ENCODE results near the gene CD248. TPM values are rescaled to one million over a fixed set of nuclear protein-coding genes. Genes with fewer than 3 reads are reported as not detected.
"Not testable (repeated sequence)": the region's sequence is repeated elsewhere in the genome, so short reads cannot be mapped to it uniquely, and the experiment has no call there.

CD248 gene
- total RNA-seq, 2 donors from 2014 or later, result 3.0 to 3.9 TPM

GRCh38 chr11:66310803-66311440 lies 5.9 kb downstream of the CD248 start:
- not testable (repeated sequence) for H3K27ac Mint-ChIP-seq; H3K36me3 Mint-ChIP-seq (ENCODE audit: insufficient read depth in 2 of 2); H3K27me3 Mint-ChIP-seq (ENCODE audit: low read depth); H3K9me3 Mint-ChIP-seq; DNase-seq; ATAC-seq (replicated peaks in 1 of 2)
- Mint-ChIP-seq H3K4me1 (ENCODE audit: low read depth) (peaks cover 30% of the 10 kb centered on the region), H3K4me3 (peak overlapping the region; percentile 5 to 8)

DNA sequence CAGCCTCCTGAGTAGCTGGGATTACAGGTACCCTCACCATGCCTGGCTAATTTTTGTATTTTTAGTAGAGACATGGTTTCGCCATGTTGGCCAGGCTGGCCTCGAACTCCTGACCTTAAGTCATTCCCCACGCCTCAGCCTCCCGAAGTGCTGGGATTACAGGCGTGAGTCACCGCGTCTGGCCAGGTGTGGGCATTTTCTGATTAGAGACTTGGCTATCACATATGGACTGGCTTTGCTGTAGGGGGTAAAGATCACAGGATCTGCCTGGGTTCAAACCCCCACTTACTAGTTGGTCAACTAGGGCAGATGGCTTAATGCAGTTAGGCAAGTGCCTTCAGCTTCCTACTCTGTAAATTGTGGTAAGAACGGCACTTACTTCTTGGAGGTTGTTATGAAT lies 6.5 kb downstream of the CD248 start:
- H3K4me3 Mint-ChIP-seq, result no peak overlapping the region
- H3K27ac Mint-ChIP-seq, result no peak overlapping the region

DNA sequence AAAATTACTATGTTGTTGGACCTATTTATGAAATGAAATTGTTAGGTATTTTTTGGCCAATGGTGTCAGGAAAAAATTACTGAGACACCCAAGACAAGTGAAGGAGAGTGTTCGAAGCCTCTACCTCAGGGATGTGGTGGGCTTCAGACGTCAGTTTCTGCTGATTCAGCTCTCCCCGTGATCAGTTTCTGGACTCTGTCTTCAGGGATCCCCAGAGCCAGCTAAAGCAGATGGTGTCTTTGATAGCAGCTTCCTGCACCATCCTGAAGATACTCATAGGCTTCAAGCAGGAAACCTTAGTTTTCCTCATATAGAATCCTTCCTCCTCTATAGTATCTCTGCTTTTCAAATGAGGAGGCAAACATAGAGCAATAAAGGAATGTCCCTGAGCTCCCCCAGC lies 7.4 kb downstream of the CD248 start:
- ATAC-seq (replicated peaks in 1 of 2), result no peak
- H3K36me3 Mint-ChIP-seq (ENCODE audit: insufficient read depth in 2 of 2), result no peaks in the 10 kb centered on the region
- H3K9me3 Mint-ChIP-seq, result no peaks in the 10 kb centered on the region
- H3K4me1 Mint-ChIP-seq (ENCODE audit: low read depth), result peaks cover 17% of the 10 kb centered on the region
- H3K27ac Mint-ChIP-seq, result no peak overlapping the region
- no peak for DNase-seq
- no peaks in the 10 kb centered on the region for H3K27me3 Mint-ChIP-seq (ENCODE audit: low read depth)
- H3K4me3 Mint-ChIP-seq, result no peak overlapping the region

More for the DNA sequence above, 6.5 kb downstream of the CD248 start:
- Mint-ChIP-seq H3K4me1 (ENCODE audit: low read depth) (peaks cover 24% of the 10 kb centered on the region), H3K36me3 (ENCODE audit: insufficient read depth in 2 of 2) (no peaks in the 10 kb centered on the region), H3K9me3 (no peaks in the 10 kb centered on the region), H3K27me3 (ENCODE audit: low read depth) (no peaks in the 10 kb centered on the region)
- DNase-seq (no peak), ATAC-seq (replicated peaks in 1 of 2) (no peak)

GRCh38 chr11:66302656-66303055 lies 14.2 kb downstream of the CD248 start:
- DNase-seq, result no peak
- H3K9me3 Mint-ChIP-seq, result no peaks in the 10 kb centered on the region
- no peak for ATAC-seq (replicated peaks in 1 of 2)
- no peak overlapping the region for H3K4me3 Mint-ChIP-seq
- H3K27ac Mint-ChIP-seq, result no peak overlapping the region
- H3K27me3 Mint-ChIP-seq (ENCODE audit: low read depth), result no peaks in the 10 kb centered on the region
- H3K4me1 Mint-ChIP-seq (ENCODE audit: low read depth), result no peaks in the 10 kb centered on the region
- no peaks in the 10 kb centered on the region for H3K36me3 Mint-ChIP-seq (ENCODE audit: insufficient read depth in 2 of 2)

GRCh38 chr11:66299186-66299585 lies 17.7 kb downstream of the CD248 start:
- Mint-ChIP-seq H3K4me3 (no peak overlapping the region), H3K36me3 (ENCODE audit: insufficient read depth in 2 of 2) (no peaks in the 10 kb centered on the region), H3K27me3 (ENCODE audit: low read depth) (no peaks in the 10 kb centered on the region), H3K9me3 (no peaks in the 10 kb centered on the region), H3K27ac (no peak overlapping the region), H3K4me1 (ENCODE audit: low read depth) (no peaks in the 10 kb centered on the region)
- DNase-seq (no peak), ATAC-seq (replicated peaks in 1 of 2) (no peak)

DNA sequence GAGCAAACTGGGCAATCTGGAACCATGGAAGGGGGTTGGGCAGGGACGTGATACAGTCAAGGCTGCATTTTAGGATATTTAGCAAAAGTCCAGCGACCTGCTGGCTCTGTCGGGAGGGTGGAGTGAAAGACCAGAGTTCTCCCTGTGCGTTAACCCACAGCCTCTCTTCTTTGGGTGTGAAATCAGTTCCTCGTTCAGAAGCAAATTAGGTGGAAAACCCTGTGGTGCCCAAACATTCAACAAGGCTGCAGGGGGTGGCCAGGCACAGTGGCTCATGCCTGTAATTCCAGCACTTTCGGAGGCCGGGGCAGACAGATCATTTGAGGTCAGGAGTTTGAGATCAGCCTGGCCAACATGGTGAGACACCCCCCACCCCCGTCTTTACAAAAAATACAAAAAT lies 19.2 kb downstream of the CD248 start:
- peaks cover 13% of the 10 kb centered on the region for H3K27me3 Mint-ChIP-seq (ENCODE audit: low read depth)
- H3K4me1 Mint-ChIP-seq (ENCODE audit: low read depth), result peaks cover 4% of the 10 kb centered on the region
- no peaks in the 10 kb centered on the region for H3K9me3 Mint-ChIP-seq
- H3K36me3 Mint-ChIP-seq (ENCODE audit: insufficient read depth in 2 of 2), result no peaks in the 10 kb centered on the region
- no peak overlapping the region for H3K4me3 Mint-ChIP-seq
- no peak overlapping the region for H3K27ac Mint-ChIP-seq
- no peak for DNase-seq
- ATAC-seq (replicated peaks in 1 of 2), result no peak

- Mint-ChIP-seq H3K27ac (no peak overlapping the region), H3K4me3 (no peak overlapping the region), H3K4me1 (ENCODE audit: low read depth) (peaks cover 12% of the 10 kb centered on the region), H3K27me3 (ENCODE audit: low read depth) (peaks cover 27% of the 10 kb centered on the region), H3K9me3 (no peaks in the 10 kb centered on the region), H3K36me3 (ENCODE audit: insufficient read depth in 2 of 2) (no peaks in the 10 kb centered on the region)
- ATAC-seq (replicated peaks in 1 of 2) (no peak), DNase-seq (no peak)
These were observed 21.9 kb downstream of the CD248 start for GRCh38 chr11:66294626-66295620.

GRCh38 chr11:66293777-66294625 lies 22.8 kb downstream of the CD248 start:
- Mint-ChIP-seq H3K4me3 (no peak overlapping the region), H3K4me1 (ENCODE audit: low read depth) (peaks cover 20% of the 10 kb centered on the region), H3K9me3 (no peaks in the 10 kb centered on the region), H3K27ac (no peak overlapping the region), H3K27me3 (ENCODE audit: low read depth) (peaks cover 27% of the 10 kb centered on the region), H3K36me3 (ENCODE audit: insufficient read depth in 2 of 2) (no peaks in the 10 kb centered on the region)
- no peak for DNase-seq
- no peak for ATAC-seq (replicated peaks in 1 of 2)

DNA sequence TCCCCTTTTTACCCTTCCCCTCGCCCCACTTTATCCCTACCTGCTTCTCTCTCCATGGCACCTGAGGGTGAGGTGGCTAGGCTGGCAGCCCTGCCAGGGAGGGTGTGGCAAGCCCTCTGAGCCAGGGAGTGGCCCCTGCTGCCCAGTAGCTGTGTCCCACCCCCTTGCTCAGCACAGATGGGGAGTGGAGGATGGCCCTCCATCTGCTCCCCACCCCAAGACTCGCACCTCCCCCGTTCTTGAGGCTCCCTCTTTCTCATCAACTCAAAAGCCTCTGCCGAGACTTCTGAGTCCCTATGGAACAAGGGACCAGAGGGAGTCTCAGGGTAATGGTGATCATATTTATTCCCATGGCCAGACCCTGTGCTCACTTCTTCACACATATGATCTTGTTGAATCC lies 23.5 kb downstream of the CD248 start:
- Mint-ChIP-seq H3K36me3 (ENCODE audit: insufficient read depth in 2 of 2) (no peaks in the 10 kb centered on the region), H3K27me3 (ENCODE audit: low read depth) (peaks cover 27% of the 10 kb centered on the region), H3K4me1 (ENCODE audit: low read depth) (peaks cover 20% of the 10 kb centered on the region), H3K4me3 (peak overlapping the region; percentile 11 to 20), H3K9me3 (no peaks in the 10 kb centered on the region), H3K27ac (no peak overlapping the region)
- no peak for DNase-seq
- no peak for ATAC-seq (replicated peaks in 1 of 2)

DNA sequence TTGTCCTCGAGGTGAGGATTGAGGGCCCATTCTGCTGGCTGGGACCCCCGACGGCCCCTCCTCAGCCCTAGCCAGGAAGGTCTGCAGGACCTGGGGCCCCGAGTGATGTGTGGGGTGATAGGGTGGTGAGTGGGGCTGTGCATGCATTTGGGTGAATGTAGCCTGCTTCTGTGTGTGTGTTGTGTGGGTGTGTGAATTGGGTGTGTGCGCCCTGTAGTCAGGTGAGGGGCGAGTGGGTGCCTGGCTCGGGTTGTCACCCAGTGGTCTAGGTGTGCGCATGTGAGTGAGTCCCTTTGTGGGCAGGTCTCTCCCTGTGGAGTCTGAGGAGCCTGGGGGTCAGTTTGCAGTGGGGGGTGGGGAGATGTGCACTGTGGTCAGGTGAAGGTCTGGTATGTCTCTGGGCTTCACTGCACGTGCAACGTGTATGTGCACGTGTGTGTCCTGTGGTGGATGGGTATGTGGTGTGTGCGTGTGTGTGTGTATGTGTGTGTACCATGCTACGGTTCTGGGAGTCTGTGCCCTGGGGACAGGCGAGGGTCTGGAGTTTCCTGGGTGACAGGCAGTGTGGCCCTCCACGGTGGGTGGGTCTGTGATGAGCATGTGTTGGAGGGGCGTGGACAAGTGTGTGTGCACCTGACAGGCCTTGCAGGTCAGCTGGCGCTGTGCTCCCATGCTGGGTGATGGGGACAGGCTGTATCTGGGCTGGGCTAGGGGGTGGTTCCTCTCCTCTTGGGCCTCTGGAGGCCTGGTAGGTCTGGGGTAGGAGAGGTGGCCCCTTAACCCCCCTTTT lies 24.1 kb downstream of the CD248 start:
- Mint-ChIP-seq H3K36me3 (ENCODE audit: insufficient read depth in 2 of 2) (no peaks in the 10 kb centered on the region), H3K27me3 (ENCODE audit: low read depth) (peaks cover 27% of the 10 kb centered on the region), H3K27ac (no peak overlapping the region), H3K4me3 (peak overlapping the region; percentile 43 to 64), H3K9me3 (no peaks in the 10 kb centered on the region), H3K4me1 (ENCODE audit: low read depth) (peaks cover 21% of the 10 kb centered on the region)
- no peak for DNase-seq
- no peak for ATAC-seq (replicated peaks in 1 of 2)

DNA sequence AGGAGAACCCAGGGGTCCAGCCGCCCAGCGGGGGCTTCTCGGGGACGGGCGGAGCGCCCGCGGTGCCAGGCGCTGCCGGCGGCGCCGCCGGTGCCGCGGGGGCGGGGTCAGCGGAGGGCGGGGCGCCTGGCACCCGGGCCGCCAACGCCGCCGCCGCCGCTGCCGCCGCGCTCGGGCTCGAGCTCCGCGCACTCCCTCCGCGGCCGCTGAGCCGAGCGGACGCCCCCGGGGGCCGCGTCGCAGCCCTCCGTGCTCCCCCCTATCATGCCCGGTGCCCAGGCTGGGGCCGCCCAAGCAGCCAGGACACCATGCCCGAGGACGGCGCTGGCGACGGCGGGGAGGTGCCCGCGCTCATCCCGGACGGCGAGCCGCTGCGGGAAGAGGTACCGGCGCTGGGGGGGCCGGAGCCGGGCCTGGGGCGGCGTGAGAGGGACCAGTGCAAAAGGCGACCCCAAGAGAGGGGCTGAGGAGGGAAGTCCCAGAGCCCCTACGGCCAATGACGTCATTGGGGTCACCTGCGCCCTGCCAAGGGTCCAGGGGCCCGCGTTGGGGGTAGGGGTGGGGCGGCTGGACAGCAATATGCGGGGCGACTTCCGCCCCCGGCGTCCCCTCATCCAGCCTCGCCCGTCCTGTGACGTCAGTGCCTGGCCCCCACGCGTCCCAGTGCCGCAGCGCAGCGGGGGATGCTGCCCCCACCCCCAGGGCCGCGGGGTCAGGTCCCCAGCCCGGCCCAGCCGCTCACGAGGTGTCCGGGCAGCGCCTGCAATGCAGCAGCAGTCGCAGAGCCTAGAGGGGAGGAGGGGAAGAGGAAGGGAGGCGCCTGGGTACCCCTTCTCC lies 24.9 kb downstream of the CD248 start, which contains the start of gene TMEM151A:
TSS of gene TMEM151A (plus strand) at position 189 of the 837 bp plus-strand sequence. CDS start at position 309, 120 bp downstream.
- Mint-ChIP-seq H3K27ac (no peak within 1 kb of the TSS), H3K4me3 (peak within 1 kb of the TSS; percentile 64 to 93), H3K27me3 (ENCODE audit: low read depth) (peaks cover 27% of the 10 kb centered on the region), H3K36me3 (ENCODE audit: insufficient read depth in 2 of 2) (peaks cover 0 to 2% of the 10 kb centered on the region in 2 donors), H3K9me3 (no peaks in the 10 kb centered on the region), H3K4me1 (ENCODE audit: low read depth) (peaks cover 28% of the 10 kb centered on the region)
- DNase-seq, result peak; percentile 57 to 59
- ATAC-seq (replicated peaks in 1 of 2), result no peak

All from activated T-cell treated with anti-CD3 and anti-CD28 coated beads, Interleukin-2, amount 50 U/mL, for 72 hours (primary cell).